Panc1 (cell line): Measurements from ENCODE around the gene POLR2B.
"Not testable (repeated sequence)": the region's sequence is repeated elsewhere in the genome, so short reads cannot be mapped to it uniquely, and the experiment has no call there.

Experiments
- CTCF ChIP-seq: fragments of 450-650 bp; IDR thresholded peaks from 2 replicates; pipeline ENCODE4 v1.5.1; 2017; ENCODE audit warnings: mild to moderate bottlenecking
- POLR2AphosphoS5 ChIP-seq: IDR thresholded peaks from 2 replicates; pipeline ENCODE4 v1.6.1; 2012; ENCODE audit warnings: mild to moderate bottlenecking, low read depth, low read length, moderate library complexity

GRCh38 chr4:57047046-57047445 lies 68.3 kb downstream of the POLR2B start:
- not testable (repeated sequence) for TF ChIP-seq POLR2AphosphoS5, CTCF
